GM21717 (cell line): Measurements from ENCODE around the gene ZNF546.

Source experiments
- ATAC-seq: cut with Tn5 transposase; IDR thresholded peaks from one replicate; pipeline ENCODE4 v1.9.1; 2021; ENCODE audit warnings: mild to moderate bottlenecking, moderate library complexity; ENCODE audit not compliant: unreplicated experiment

Gene ZNF546

GRCh38 chr19:40054632-40055031, 57.8 kb downstream of the ZNF546 start:
- no peak for ATAC-seq

DNA sequence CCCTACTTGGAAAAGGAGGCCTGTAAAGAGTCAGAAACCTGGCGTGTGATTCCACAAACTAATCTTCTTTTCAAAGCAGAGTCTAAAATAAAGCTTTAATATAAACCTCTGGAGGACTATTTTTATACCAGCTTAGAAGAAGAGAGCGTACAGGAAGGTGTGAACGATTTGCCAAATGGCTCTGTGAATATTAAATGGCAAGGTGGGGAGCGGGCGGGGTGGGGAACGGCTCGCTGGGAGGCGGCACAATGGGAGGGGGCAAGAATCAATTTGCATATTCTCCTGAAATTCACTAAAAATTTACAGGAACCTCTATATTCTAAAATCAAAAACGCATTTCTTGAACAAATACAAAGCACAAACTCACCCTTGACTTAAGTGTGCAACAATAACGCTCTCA, 58.2 kb downstream of the ZNF546 start:
- no peak for ATAC-seq

GRCh38 chr19:40055832-40056504, 59.1 kb downstream of the ZNF546 start, which contains the start of gene ZNF780B:
Gene ZNF780B (minus strand): TSS chr19:40056231. CDS start chr19:40050332, 5,899 bp downstream.
- ATAC-seq = no peak

- ATAC-seq = no peak
Measured at GRCh38 chr19:40056505-40056904, 59.6 kb downstream of the ZNF546 start.

GRCh38 chr19:40057166-40057565, 60.3 kb downstream of the ZNF546 start:
- no peak for ATAC-seq

GRCh38 chr19:40059624-40060023, 62.8 kb downstream of the ZNF546 start:
- ATAC-seq = no peak

DNA sequence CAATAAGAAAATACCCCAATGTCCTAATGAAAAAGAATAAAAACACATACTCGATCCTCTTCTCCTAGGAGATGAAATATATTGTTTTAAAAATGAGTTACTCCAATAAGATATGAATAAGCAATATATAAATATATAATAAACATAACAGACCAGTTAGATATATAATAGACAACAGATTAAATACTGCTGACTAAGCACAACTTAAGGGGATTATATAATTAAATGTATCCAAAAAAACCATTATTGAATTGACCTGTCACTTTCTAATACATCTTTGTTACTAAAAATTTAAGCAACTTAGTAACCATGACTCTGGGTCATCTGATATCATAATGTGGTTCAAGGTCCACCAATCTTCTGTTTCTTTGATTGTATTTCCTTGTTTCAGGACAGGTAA, 73.2 kb downstream of the ZNF546 start:
- ATAC-seq = no peak
